Activated naive CD8-positive, alpha-beta T cell (primary cell): ENCODE data around the gene FAM174C.

Experiments used
- H3K27ac Mint-ChIP-seq: one replicate; pipeline ENCODE4 v1.8.0; 2021; ENCODE audit warnings: mixed read lengths
- H3K27me3 Mint-ChIP-seq: one replicate; pipeline ENCODE4 v1.8.0; 2021; ENCODE audit warnings: mixed read lengths
- H3K36me3 Mint-ChIP-seq: one replicate; pipeline ENCODE4 v1.8.0; 2021; ENCODE audit warnings: mixed read lengths
- H3K4me1 Mint-ChIP-seq: one replicate; pipeline ENCODE4 v1.8.0; 2021; ENCODE audit warnings: low read depth, mixed read lengths
- H3K4me3 Mint-ChIP-seq: one replicate; pipeline ENCODE4 v1.8.0; 2021; ENCODE audit warnings: mild to moderate bottlenecking, mixed read lengths
- H3K9me3 Mint-ChIP-seq: one replicate; pipeline ENCODE4 v1.8.0; 2021; ENCODE audit warnings: low read depth, mixed read lengths

The FAM174C gene

DNA sequence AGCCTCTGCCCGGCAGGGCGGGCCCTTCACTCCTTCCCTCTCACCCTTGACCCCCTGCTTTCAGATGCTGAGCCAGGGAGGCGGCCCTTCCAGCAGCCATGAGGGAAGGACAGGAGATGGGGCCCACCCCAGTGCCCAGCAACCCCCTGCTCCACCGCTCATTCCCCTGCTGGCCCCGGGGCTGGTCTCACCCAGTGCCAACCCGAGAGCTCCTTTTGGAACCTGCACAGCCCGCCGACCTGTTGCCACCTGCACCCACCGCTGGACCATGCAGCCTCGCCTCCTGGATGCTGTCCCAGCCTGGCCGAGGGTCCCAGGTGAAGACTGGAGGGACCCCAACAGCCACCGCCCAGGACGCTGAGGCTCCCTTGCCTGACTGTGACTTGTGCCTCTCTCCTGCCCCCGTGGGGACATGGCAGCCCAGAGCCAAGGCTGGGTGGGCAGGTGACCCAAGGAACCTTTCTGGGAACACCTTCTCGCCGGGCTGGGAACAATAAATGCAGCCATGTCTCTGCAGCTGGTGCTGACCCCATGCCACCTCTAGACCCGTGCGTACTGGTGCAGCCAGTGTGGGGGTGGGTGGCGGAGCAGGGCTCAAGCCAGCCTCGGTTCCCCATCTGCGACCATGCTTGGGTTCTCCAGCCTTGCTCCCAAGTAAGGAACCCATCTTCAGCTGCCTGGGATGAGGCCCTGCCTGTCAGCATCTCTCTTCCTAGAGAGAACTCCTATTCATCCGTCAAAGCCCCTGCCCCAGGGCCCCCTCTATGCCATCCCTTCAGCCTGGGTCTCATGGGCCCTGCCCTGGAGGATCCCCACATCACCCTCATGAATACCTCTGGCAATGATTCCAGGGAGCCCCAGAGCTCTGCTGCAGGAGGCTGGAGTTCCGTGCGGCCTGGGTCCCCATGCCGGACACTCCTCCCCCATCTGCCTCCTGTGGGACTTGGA lies 3.7 kb downstream of the FAM174C start:
- no peak overlapping the region for H3K27ac Mint-ChIP-seq
- no peak overlapping the region for H3K4me3 Mint-ChIP-seq

DNA sequence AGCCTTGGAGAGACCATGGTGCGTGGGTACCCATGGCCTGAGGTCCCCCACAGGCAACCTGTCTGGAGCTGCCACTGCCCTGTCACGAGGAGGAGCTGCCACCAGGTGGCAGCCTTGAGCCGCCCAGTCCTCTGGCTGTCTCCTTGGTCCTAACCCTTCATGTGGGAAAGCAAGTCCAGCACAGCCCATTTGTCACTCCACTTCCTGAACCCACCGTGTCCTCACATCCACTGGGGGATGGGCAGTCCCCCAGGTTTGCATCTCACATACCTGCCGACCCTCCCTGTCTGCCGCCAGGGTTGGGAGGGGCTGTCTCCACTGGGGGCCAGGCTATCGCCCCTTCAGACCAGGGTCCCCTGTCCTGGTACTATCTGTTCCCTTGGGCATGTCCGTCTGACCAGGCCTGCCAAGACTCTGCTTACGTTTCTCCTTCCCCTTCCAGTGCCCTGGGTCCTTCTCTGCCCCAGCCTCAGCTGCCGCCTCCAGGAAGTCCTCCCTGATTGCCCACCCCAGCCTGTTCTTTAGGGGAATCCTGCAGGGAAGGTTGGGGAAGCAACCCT lies 4.5 kb downstream of the FAM174C start:
- Mint-ChIP-seq H3K36me3 (peaks cover 5% of the 10 kb centered on the region), H3K27me3 (peaks cover 7% of the 10 kb centered on the region), H3K4me1 (peaks cover 24% of the 10 kb centered on the region), H3K9me3 (no peaks in the 10 kb centered on the region), H3K27ac (no peak overlapping the region), H3K4me3 (peak overlapping the region; percentile 57)

More for the DNA sequence above, 3.7 kb downstream of the FAM174C start:
- Mint-ChIP-seq H3K27me3 (no peaks in the 10 kb centered on the region), H3K36me3 (peaks cover 5% of the 10 kb centered on the region), H3K9me3 (no peaks in the 10 kb centered on the region), H3K4me1 (peaks cover 21% of the 10 kb centered on the region)

DNA sequence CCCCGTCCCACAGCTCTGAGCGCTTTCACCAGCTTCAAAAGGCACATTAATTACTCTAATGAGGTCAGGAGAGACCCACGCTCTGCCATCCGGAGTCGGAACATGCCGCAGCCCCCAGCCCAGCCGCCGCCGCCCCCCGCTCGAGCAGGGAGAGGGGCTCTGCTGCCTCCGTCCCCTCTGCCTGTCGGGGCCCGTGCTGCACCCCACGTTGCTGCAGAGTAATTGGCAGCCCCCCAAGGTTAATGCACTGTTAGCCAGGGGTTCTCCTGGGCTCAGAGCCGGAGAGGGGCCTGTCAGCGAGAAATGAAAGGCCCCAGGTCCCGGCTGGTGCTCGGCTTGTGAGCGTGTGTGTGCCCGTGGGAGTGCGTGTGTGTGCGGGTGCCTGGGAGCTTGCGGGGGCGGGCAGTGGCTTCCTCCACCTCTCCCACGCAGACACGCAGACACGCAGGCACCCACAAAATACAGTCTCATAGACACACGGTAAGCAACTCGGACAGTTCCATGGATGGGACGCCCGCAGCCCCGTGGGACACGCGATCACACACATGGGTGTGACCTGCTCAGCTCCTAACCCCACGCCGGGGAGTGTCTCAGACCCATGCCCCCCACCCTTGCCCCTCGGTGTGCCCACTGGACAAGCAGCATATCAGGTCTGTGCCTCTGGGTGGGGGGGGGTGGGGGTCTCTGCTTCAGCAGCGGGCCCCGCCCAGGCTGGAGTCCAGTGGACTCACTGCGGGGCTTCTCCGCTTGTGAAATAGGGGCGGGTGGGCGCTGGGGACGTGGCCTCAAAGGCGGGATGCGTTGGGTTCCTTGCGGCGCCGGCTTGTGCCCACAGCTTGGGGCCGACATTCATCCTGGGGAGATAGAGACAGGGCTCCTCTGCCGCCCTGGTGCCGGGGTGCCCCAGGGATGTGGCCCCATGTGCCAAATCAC lies 5.6 kb downstream of the FAM174C start:
- H3K4me1 Mint-ChIP-seq: peaks cover 26% of the 10 kb centered on the region
- no peak overlapping the region for H3K4me3 Mint-ChIP-seq
- H3K27me3 Mint-ChIP-seq: peaks cover 11% of the 10 kb centered on the region
- H3K9me3 Mint-ChIP-seq: no peaks in the 10 kb centered on the region
- no peak overlapping the region for H3K27ac Mint-ChIP-seq
- H3K36me3 Mint-ChIP-seq: peaks cover 5% of the 10 kb centered on the region

DNA sequence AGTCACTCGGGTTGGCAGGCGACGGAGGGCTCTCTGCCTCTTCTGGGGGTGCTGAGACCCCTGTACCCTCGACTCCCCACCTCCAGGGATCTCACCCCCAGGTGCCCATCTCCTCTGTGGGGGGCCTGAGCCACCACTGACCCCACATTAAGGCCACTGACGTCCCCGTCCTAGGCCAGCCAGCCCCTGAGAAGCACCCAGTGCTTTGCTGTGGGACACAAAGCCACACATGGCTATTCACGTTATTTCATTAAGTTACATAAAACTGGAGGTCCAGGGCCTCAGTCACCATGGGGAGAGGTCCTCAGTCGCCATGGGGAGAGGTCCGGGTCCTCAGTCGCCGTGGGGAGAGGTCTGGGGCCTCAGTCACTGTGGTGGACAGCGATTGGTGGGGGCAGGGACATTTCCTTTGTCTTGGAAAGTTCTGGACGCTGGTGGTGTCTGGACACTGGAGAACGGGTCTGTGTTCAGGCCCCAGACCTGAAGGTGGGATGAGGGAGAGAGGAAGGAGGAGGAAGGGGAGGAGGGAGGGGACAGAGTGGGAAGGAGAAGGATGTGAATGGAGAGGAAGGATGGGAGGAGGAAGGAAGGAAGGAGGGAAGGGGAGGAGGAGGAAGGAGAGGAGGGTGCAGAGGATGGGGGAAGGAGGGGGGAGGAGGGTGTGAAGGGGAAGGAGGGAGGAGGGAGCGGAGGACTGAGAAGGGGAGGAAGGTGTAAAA lies 6.4 kb downstream of the FAM174C start:
- H3K36me3 Mint-ChIP-seq: peaks cover 4% of the 10 kb centered on the region
- H3K27me3 Mint-ChIP-seq: peaks cover 11% of the 10 kb centered on the region
- H3K27ac Mint-ChIP-seq: no peak overlapping the region
- no peak overlapping the region for H3K4me3 Mint-ChIP-seq
- H3K9me3 Mint-ChIP-seq: no peaks in the 10 kb centered on the region
- H3K4me1 Mint-ChIP-seq: peaks cover 23% of the 10 kb centered on the region

DNA sequence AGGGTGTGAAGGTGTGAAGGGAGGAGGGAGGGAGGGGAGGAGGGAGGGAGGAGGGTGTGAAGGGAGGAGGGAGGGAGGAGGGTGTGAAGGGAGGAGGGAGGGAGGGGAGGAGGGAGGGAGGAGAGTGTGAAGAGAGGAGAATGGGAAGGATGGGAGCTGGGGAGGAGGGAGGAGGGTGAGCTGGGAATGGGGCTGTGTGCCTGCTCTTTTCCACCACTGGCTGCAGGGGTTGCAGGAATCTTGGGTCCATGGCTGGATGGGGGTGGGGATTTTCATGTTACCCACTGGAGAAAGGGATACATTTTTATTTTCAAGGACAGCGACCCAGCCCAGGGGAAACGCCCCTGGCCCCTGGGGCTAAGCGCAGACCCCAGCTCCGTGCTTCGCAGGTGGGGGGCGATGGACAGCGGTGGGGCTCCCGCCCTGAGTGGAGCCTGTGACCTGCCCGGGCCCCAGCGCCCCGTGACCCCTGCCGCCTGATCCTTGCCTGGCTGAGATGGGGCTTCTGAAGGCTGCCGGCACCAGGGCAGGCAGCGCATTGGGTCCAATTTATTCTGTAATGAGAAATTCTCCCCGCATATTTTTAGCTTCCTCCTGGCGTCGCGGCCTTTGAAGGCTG lies 7.4 kb downstream of the FAM174C start:
- no peak overlapping the region for H3K4me3 Mint-ChIP-seq
- H3K27ac Mint-ChIP-seq: no peak overlapping the region
- peaks cover 2% of the 10 kb centered on the region for H3K36me3 Mint-ChIP-seq
- H3K27me3 Mint-ChIP-seq: peaks cover 11% of the 10 kb centered on the region
- H3K4me1 Mint-ChIP-seq: peaks cover 19% of the 10 kb centered on the region
- no peaks in the 10 kb centered on the region for H3K9me3 Mint-ChIP-seq

DNA sequence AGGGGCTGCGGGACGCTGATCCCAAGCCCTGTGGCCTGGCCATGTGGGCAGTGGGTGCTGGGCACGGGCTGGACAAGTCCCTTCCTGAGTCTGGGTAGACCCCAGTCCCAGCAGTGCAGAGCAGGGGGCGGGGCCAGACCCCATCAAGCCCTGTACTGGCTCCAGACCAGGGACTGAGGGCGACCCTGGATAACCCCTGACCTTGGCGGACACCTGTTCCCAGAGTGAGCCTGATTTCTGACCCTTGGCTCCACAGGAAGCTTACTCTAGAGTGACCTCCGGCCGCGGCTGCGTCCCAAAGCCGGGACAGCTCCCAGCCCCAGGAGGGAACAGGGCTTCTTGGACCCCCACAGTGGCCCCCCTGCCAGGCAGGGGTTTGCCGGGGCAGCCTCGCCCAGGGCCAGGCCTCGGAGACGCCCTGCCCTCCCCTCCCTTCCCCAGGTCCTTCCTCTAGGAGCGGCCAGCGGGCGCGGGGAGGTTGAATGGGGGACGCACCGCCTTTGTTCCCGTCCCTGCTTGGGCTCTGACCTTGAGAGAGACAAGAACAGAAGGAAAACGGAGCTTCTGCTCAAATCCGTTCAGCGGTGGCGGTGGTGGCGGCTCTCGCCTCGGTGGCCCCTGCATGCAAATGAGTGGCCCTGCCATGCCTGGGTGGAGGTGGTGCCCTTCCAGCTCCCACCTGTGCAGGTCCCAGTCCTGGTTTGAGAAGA lies 8.0 kb downstream of the FAM174C start:
- H3K4me1 Mint-ChIP-seq: peaks cover 17% of the 10 kb centered on the region
- H3K4me3 Mint-ChIP-seq: no peak overlapping the region
- H3K27me3 Mint-ChIP-seq: peaks cover 11% of the 10 kb centered on the region
- no peak overlapping the region for H3K27ac Mint-ChIP-seq
- peaks cover 2% of the 10 kb centered on the region for H3K36me3 Mint-ChIP-seq
- no peaks in the 10 kb centered on the region for H3K9me3 Mint-ChIP-seq

DNA sequence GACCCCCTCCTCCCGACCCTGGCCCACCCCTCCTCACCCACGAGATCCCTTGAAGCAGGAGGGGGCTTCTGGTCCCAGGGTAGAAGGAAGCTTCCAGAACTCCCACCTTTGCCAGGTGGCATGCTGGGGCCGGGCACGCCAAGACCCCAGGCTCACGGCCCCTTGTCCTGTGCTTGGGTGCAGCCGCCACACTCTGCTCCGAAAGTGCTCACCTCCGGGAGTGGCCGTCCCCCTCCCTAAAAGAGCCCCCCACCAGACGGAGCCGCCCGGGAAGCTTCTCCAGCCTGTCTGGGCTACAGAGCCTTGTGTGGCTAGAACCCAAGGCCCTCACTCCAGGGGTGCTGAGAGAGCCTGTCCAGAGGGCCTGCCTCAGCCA lies 8.6 kb downstream of the FAM174C start:
- peaks cover 17% of the 10 kb centered on the region for H3K4me1 Mint-ChIP-seq

DNA sequence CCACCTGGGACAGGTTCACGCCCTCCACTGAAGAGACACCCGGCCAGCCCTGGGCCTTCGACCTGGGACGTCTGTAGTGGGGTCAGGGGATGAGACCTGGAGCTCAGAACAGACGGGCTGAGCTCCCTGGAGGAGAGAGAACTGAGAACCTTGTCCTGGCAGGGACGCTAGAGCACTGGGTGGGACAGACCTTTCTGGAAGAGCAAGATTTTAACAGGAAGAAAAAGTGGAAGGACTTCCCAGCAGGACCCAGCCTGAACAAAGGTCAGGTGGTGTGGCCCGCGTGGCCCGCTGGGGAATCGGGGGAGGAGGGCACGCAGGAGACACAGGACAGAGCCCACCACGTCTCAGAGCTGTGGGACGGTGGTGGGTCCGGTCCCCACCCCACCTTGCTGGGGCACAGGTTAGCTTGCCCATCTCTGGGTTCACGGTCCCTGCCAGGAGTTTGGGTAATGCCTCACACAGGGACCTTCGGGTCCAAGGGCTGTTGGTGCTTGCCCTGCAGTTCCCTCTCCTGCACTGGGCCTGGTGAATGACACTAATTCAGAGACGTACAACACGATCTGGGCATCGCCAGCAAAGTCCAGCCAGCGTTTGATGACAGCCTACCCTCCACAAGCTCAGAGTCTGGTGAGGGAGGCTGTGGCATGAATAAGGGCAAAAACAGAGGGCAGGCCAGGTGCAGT lies 9.1 kb downstream of the FAM174C start:
- peaks cover 15% of the 10 kb centered on the region for H3K4me1 Mint-ChIP-seq
- no peaks in the 10 kb centered on the region for H3K9me3 Mint-ChIP-seq
- H3K27ac Mint-ChIP-seq: no peak overlapping the region
- H3K36me3 Mint-ChIP-seq: peaks cover 2% of the 10 kb centered on the region
- H3K27me3 Mint-ChIP-seq: peaks cover 14% of the 10 kb centered on the region
- H3K4me3 Mint-ChIP-seq: peak overlapping the region; percentile 75

More for the DNA sequence above, 8.6 kb downstream of the FAM174C start:
- Mint-ChIP-seq H3K27me3 (peaks cover 11% of the 10 kb centered on the region), H3K9me3 (no peaks in the 10 kb centered on the region), H3K27ac (no peak overlapping the region), H3K4me3 (peak overlapping the region; percentile 37), H3K36me3 (peaks cover 2% of the 10 kb centered on the region)

DNA sequence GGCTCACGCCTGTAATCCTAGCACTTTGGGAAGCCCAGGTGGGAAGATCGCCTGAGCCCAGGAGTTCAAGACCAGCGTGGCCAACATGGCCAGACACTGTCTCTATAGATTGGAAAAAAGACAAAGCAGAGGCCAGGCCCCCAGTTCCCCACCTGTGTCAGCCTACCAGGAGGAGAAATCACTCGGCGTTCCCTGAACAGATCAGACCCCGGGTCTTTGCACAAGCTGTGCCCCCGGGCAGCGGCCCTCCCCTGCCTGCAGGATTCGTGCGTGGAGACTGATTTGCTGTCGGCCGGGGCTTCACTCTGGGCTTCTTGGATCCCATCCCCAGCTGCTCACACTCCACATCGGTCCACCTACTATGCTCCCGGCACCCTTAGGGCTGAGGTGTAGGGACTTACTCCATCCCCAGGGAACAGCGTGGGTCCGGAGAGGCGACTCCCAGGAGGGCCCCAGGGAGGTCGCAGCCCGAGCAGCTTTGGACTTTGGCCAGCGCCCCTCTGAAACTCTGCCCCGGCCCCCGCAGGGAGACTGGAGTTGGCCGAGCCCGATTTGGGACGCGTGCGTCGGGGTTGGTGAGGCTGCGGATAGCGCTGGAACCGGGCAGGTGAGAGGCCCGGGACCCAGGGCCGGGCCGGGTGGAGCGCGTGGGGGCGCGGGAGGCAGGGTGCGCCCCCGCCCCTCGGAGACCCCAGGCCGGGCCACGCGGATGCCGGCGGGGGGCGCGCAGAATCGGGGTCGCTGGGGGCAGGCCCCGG lies 9.8 kb downstream of the FAM174C start:
- Mint-ChIP-seq H3K9me3 (no peaks in the 10 kb centered on the region), H3K4me1 (peaks cover 10% of the 10 kb centered on the region), H3K36me3 (no peaks in the 10 kb centered on the region), H3K27me3 (peaks cover 14% of the 10 kb centered on the region), H3K27ac (no peak overlapping the region), H3K4me3 (peak overlapping the region; percentile 75)

DNA sequence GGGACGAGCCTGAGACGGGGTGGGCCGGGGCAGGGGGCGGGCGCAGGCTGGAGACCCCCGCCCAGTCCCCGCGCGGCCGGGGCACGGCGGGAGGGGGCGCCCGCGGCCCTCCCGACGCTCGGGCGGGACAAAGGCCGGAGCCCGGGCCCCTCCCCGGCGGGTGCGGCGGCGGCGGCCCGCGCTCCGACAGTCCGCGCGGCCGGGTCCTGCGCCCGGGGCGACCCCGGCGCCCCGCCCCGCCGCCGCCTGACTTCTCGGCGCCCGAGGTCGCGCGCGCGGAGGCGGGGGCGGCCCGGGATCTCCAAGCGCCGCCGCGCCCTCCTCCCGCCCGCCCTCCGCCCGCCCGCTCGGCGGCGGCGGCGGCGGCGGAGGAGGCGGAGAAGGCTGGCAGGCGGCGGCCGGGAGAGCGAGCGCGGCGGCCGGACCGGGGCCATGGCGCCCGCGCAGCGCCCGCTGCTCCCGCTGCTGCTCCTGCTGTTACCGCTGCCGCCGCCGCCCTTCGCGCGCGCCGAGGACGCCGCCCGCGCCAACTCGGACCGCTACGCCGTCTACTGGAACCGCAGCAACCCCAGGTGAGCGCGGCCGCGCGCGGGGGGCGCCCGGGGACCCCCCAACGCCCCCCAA lies 10.5 kb downstream of the FAM174C start, which contains the start of gene EFNA2:
Gene EFNA2 (plus strand): TSS at position 137 of the 624 bp plus-strand sequence. CDS start 296 bp downstream, at position 433.
- no peak within 1 kb of the TSS for H3K27ac Mint-ChIP-seq
- H3K27me3 Mint-ChIP-seq: peaks cover 14% of the 10 kb centered on the region
- peak within 1 kb of the TSS; percentile 75 for H3K4me3 Mint-ChIP-seq
- no peaks in the 10 kb centered on the region for H3K36me3 Mint-ChIP-seq
- no peaks in the 10 kb centered on the region for H3K9me3 Mint-ChIP-seq
- H3K4me1 Mint-ChIP-seq: peaks cover 8% of the 10 kb centered on the region

DNA sequence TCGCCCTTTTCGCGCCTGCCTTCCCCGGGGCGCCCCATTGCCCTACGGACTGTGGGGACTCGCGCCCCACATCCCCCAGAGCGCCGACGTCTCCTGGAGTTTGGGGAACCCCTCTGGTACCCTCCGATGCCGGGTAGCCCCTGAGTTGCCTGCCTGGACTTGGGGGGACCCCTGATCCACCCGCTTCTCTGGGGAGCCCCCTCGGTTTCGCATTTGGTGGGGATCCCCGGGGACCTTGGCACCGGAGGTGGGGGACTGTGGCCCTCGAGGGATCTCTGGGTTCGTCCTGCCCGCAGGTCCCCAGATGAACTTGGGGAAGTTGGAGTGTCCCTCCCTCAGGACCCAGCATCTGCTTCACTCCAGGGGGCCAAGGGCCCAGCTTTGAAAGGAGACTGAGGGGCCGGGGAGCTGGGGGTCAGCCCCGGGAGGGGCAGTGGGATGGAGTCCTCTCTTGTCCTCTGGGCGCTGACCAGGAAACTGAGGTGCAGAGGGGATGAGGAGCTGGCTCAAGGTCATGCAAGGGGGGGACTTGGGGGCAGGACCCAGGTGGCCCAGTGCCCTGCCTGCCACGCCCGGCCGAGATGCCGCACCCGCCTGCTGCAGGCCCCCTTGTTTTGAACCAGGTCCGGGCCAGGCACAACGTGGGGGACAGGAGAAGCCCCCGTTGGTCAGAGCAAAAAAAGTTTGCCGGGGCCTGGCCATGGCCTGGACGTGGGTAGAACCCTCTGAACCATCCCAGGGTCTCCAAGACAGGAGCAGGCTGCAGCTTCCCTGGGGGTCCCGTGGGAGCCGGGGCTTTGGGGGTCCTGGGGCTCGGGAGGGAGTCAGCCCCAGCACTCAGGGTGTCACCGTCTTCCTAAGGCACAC lies 11.4 kb downstream of the FAM174C start:
- H3K4me1 Mint-ChIP-seq: peaks cover 6% of the 10 kb centered on the region
- H3K4me3 Mint-ChIP-seq: peak overlapping the region; percentile 38
- H3K9me3 Mint-ChIP-seq: no peaks in the 10 kb centered on the region
- H3K27me3 Mint-ChIP-seq: peaks cover 14% of the 10 kb centered on the region
- no peaks in the 10 kb centered on the region for H3K36me3 Mint-ChIP-seq
- H3K27ac Mint-ChIP-seq: no peak overlapping the region
